ENCODE measurements around the gene PRKD1. TPM values are rescaled to one million over a fixed set of nuclear protein-coding genes. Genes with fewer than 3 reads are reported as not detected.

PRKD1 gene
- total RNA-seq, 1 experiment from 2014 or later = 11.6 TPM

GRCh38 chr14:29650554-29651269 lies 276.9 kb downstream of the PRKD1 start:
- DNase-seq = no peak
- H3K4me1 ChIP-seq = no peaks in the 10 kb centered on the region
- no peak overlapping the region for H3K27ac ChIP-seq
- H3K27me3 ChIP-seq = no peaks in the 10 kb centered on the region
- H3K4me3 ChIP-seq = no peak overlapping the region
- peaks cover 18% of the 10 kb centered on the region for H3K9me3 ChIP-seq (replicated peaks)
- H3K36me3 ChIP-seq = no peaks in the 10 kb centered on the region

- Histone ChIP-seq H3K4me3 (no peak overlapping the region), H3K27ac (no peak overlapping the region), H3K36me3 (no peaks in the 10 kb centered on the region), H3K27me3 (no peaks in the 10 kb centered on the region), H3K4me1 (no peaks in the 10 kb centered on the region), H3K9me3 (replicated peaks) (peaks cover 18% of the 10 kb centered on the region)
- DNase-seq = no peak
These were observed 278.5 kb downstream of the PRKD1 start for GRCh38 chr14:29649170-29649569.

GRCh38 chr14:29648045-29648444 lies 279.6 kb downstream of the PRKD1 start:
- peak in 1 of 2 experiments; percentile 21 for DNase-seq
- H3K4me1 ChIP-seq = no peaks in the 10 kb centered on the region
- peaks cover 18% of the 10 kb centered on the region for H3K9me3 ChIP-seq (replicated peaks)
- no peaks in the 10 kb centered on the region for H3K27me3 ChIP-seq
- no peaks in the 10 kb centered on the region for H3K36me3 ChIP-seq
- H3K4me3 ChIP-seq = no peak overlapping the region
- H3K27ac ChIP-seq = no peak overlapping the region

GRCh38 chr14:29645117-29645516 lies 282.5 kb downstream of the PRKD1 start:
- Histone ChIP-seq H3K27me3 (no peaks in the 10 kb centered on the region), H3K4me3 (no peak overlapping the region), H3K9me3 (replicated peaks) (peaks cover 18% of the 10 kb centered on the region), H3K4me1 (no peaks in the 10 kb centered on the region), H3K36me3 (no peaks in the 10 kb centered on the region), H3K27ac (no peak overlapping the region)
- DNase-seq = no peak

- no peak overlapping the region for H3K4me3 ChIP-seq
- peaks cover 13% of the 10 kb centered on the region for H3K9me3 ChIP-seq (replicated peaks)
- H3K36me3 ChIP-seq = no peaks in the 10 kb centered on the region
- no peak overlapping the region for H3K27ac ChIP-seq
- H3K4me1 ChIP-seq = no peaks in the 10 kb centered on the region
- no peak for DNase-seq
- no peaks in the 10 kb centered on the region for H3K27me3 ChIP-seq
These were observed 284.0 kb downstream of the PRKD1 start for GRCh38 chr14:29643433-29644211.

- Histone ChIP-seq H3K27ac (no peak overlapping the region), H3K9me3 (replicated peaks) (no peaks in the 10 kb centered on the region; the same call in 1 of the 2 replicates), H3K4me3 (no peak overlapping the region), H3K36me3 (no peaks in the 10 kb centered on the region), H3K4me1 (peaks cover 12% of the 10 kb centered on the region), H3K27me3 (no peaks in the 10 kb centered on the region)
- peak; percentile 48 to 72 for DNase-seq
These were observed 290.2 kb downstream of the PRKD1 start for GRCh38 chr14:29637411-29637810.

- Histone ChIP-seq H3K36me3 (no peaks in the 10 kb centered on the region), H3K9me3 (replicated peaks) (no peaks in the 10 kb centered on the region; the same call in 1 of the 2 replicates), H3K27me3 (no peaks in the 10 kb centered on the region), H3K4me1 (peaks cover 12% of the 10 kb centered on the region), H3K27ac (no peak overlapping the region), H3K4me3 (no peak overlapping the region)
- DNase-seq = peak in 1 of 2 experiments; percentile 11
These were observed 290.8 kb downstream of the PRKD1 start for GRCh38 chr14:29636870-29637269.

- no peaks in the 10 kb centered on the region for H3K27me3 ChIP-seq
These were observed 297.0 kb downstream of the PRKD1 start for GRCh38 chr14:29630566-29631160.

GRCh38 chr14:29629839-29630238 lies 297.8 kb downstream of the PRKD1 start:
- H3K27me3 ChIP-seq = no peaks in the 10 kb centered on the region
- no peaks in the 10 kb centered on the region for H3K4me1 ChIP-seq
- H3K27ac ChIP-seq = no peak overlapping the region
- H3K9me3 ChIP-seq (replicated peaks) = no peaks in the 10 kb centered on the region
- DNase-seq = no peak
- H3K36me3 ChIP-seq = no peaks in the 10 kb centered on the region
- no peak overlapping the region for H3K4me3 ChIP-seq

More at GRCh38 chr14:29630566-29631160, 297.0 kb downstream of the PRKD1 start:
- Histone ChIP-seq H3K4me1 (no peaks in the 10 kb centered on the region), H3K36me3 (no peaks in the 10 kb centered on the region), H3K9me3 (replicated peaks) (no peaks in the 10 kb centered on the region), H3K4me3 (no peak overlapping the region), H3K27ac (no peak overlapping the region)
- no peak for DNase-seq

GRCh38 chr14:29627137-29627536 lies 300.5 kb downstream of the PRKD1 start:
- no peak overlapping the region for H3K27ac ChIP-seq
- no peak overlapping the region for H3K4me3 ChIP-seq
- no peaks in the 10 kb centered on the region for H3K9me3 ChIP-seq (replicated peaks)
- no peaks in the 10 kb centered on the region for H3K27me3 ChIP-seq
- no peaks in the 10 kb centered on the region for H3K4me1 ChIP-seq
- DNase-seq = no peak
- peaks cover 9% of the 10 kb centered on the region; the same call in 1 of the 2 replicates for H3K36me3 ChIP-seq

GRCh38 chr14:29618323-29619067 lies 309.2 kb downstream of the PRKD1 start:
- no peak for DNase-seq
- peaks cover 10% of the 10 kb centered on the region; the same call in 1 of the 2 replicates for H3K9me3 ChIP-seq (replicated peaks)
- no peak overlapping the region for H3K4me3 ChIP-seq
- no peaks in the 10 kb centered on the region for H3K27me3 ChIP-seq
- no peak overlapping the region for H3K27ac ChIP-seq
- H3K36me3 ChIP-seq = peaks cover 13% of the 10 kb centered on the region
- H3K4me1 ChIP-seq = no peaks in the 10 kb centered on the region

GRCh38 chr14:29616922-29617321 lies 310.7 kb downstream of the PRKD1 start:
- peaks cover 10% of the 10 kb centered on the region; the same call in 1 of the 2 replicates for H3K9me3 ChIP-seq (replicated peaks)
- DNase-seq = no peak
- peaks cover 4% of the 10 kb centered on the region; the same call in 1 of the 2 replicates for H3K36me3 ChIP-seq
- no peak overlapping the region for H3K4me3 ChIP-seq
- no peaks in the 10 kb centered on the region for H3K4me1 ChIP-seq
- H3K27ac ChIP-seq = no peak overlapping the region
- H3K27me3 ChIP-seq = no peaks in the 10 kb centered on the region

- Histone ChIP-seq H3K27ac (no peak overlapping the region), H3K36me3 (no peaks in the 10 kb centered on the region), H3K27me3 (no peaks in the 10 kb centered on the region), H3K4me1 (no peaks in the 10 kb centered on the region), H3K4me3 (no peak overlapping the region), H3K9me3 (replicated peaks) (no peaks in the 10 kb centered on the region)
- no peak for DNase-seq
These were observed 318.8 kb downstream of the PRKD1 start for GRCh38 chr14:29608861-29609260.

GRCh38 chr14:29607169-29607568 lies 320.5 kb downstream of the PRKD1 start:
- Histone ChIP-seq H3K4me1 (no peaks in the 10 kb centered on the region), H3K4me3 (no peak overlapping the region), H3K27ac (no peak overlapping the region), H3K27me3 (no peaks in the 10 kb centered on the region), H3K9me3 (replicated peaks) (no peaks in the 10 kb centered on the region), H3K36me3 (no peaks in the 10 kb centered on the region)
- no peak for DNase-seq

Data from SJCRH30 (cell line).